ENCODE results near the gene ADAMTSL5. TPM values are rescaled to one million over a fixed set of nuclear protein-coding genes. Genes with fewer than 3 reads are reported as not detected.
"Not testable (repeated sequence)": the region's sequence is repeated elsewhere in the genome, so short reads cannot be mapped to it uniquely, and the experiment has no call there.

Gene ADAMTSL5
- total and polyA plus RNA-seq, 2 of the 8 experiments (the other 6 are each of a cell fraction or from before 2014, with no cell fraction given), result 0.82 to 0.99 TPM

DNA sequence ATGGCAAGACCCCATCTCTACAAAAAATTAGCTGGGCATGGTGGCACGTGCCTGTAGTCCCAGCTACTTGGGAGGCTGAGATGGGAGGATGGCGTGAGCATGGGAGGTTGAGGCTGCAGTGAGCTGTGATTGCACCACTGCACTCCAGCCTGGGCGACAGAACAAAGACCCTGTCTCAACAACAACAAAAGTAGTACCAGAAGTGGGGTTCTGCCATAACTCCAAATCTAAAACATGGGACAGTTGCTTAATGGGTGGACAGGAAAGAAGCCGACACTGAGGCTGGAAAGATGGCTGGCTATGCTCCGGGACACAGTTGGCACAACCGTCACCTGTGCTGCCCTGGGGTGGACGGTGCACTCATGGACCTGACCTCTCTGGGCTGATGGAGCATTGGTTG lies 22.9 kb upstream of the ADAMTSL5 start:
- not testable (repeated sequence) for H2BK5ac ChIP-seq (ENCODE audit: low read depth, low read length); H4K5ac ChIP-seq (ENCODE audit: insufficient read length, low read depth, low read length); H3K36me3 ChIP-seq (ENCODE audit: control insufficient read depth in 2 of 4, insufficient read depth in 4 of 4, low read length in 3 of 4); H3K56ac ChIP-seq (replicated peaks; ENCODE audit: insufficient read length, low read depth, low read length); DNase-seq (ENCODE audit: low read depth in 1 of 2, low spot score in 2 of 2); H3K27me3 ChIP-seq (replicated peaks in 1 of 4; ENCODE audit: control insufficient read depth in 3 of 4, extremely low read depth in 1 of 4, insufficient read depth in 3 of 4, low read length in 3 of 4); H3K4me2 ChIP-seq (ENCODE audit: insufficient read depth in 1 of 2, low read depth in 2 of 2, low read length in 2 of 2); H3K4me3 ChIP-seq (ENCODE audit: extremely low read depth in 1 of 4, insufficient read depth in 2 of 4, low read depth in 3 of 4, low read length in 4 of 4); H2BK120ac ChIP-seq (replicated peaks; ENCODE audit: low read depth, low read length); H3K79me2 ChIP-seq (ENCODE audit: control insufficient read depth in 1 of 2, insufficient read depth in 2 of 2, low read length in 2 of 2); H4K8ac ChIP-seq (ENCODE audit: extremely low read depth, insufficient read depth, low read length); H3K4ac ChIP-seq (replicated peaks; ENCODE audit: insufficient read length, low read depth, low read length); H3K9me3 ChIP-seq (ENCODE audit: insufficient read depth in 2 of 2, low read depth in 1 of 2, low read length in 1 of 2); H4K20me1 ChIP-seq (replicated peaks in 1 of 2; ENCODE audit: control insufficient read depth in 1 of 2, insufficient read depth in 2 of 2, low read length in 2 of 2); H3K23ac ChIP-seq (ENCODE audit: insufficient read length); H3K79me1 ChIP-seq (ENCODE audit: low read depth, low read length); H3K14ac ChIP-seq (ENCODE audit: insufficient read length); FAIRE-seq; H3K27ac ChIP-seq (ENCODE audit: low read depth, low read length); H3K23me2 ChIP-seq (ENCODE audit: low read depth, low read length); H2BK15ac ChIP-seq (ENCODE audit: low read length); H2BK12ac ChIP-seq (ENCODE audit: low read depth, low read length); H3K4me1 ChIP-seq (replicated peaks in 1 of 4; ENCODE audit: control insufficient read depth in 3 of 4, insufficient read depth in 4 of 4, low read length in 3 of 4); H2AK5ac ChIP-seq (ENCODE audit: low read depth, low read length); H3K9ac ChIP-seq (replicated peaks in 1 of 4; ENCODE audit: extremely low read depth in 1 of 4, low read depth in 3 of 4, low read length in 3 of 4); H4K91ac ChIP-seq (replicated peaks; ENCODE audit: insufficient read length, low read length); H3K18ac ChIP-seq (ENCODE audit: extremely low read depth, low read length); H2AFZ ChIP-seq (ENCODE audit: low read length); H2BK20ac ChIP-seq (ENCODE audit: low read length)
- ChIA-PET CTCF (ENCODE audit: partially characterized antibody) (interaction anchor here (0.8 to 1.3 kb wide), 3 partner anchors 9 to 70 kb away, joined by 3 to 5 read pairs (median 4); no protein-coding TSS in a partner anchor), POLR2A (ENCODE audit: partially characterized antibody) (interaction anchor here (0.7 to 2.1 kb wide), 3 partner anchors 11 to 125 kb away, joined by 4 read pairs; no protein-coding TSS in a partner anchor)
- WGBS, 2 experiments (ENCODE audit: extremely low coverage in 1 of 2, insufficient coverage in 1 of 2, insufficient read length in 1 of 2, insufficient replicate concordance in 2 of 2, low coverage in 1 of 2, low lambda C conversion rate in 2 of 2, missing lambda C conversion rate in 1 of 2), result 85% methylated on average over 7 of the region's 7 CpGs; no CpG with 5 or more reads in 1 of the 2 experiments
